ENCODE measurements around the gene LAMC1. TPM values are rescaled to one million over a fixed set of nuclear protein-coding genes. Genes with fewer than 3 reads are reported as not detected.
A peak's percentile ranks its signal among the peaks of the same experiment; 100 is the strongest.

The LAMC1 gene
- total RNA-seq, 4 donors from 2014 or later: 58.3 to 124 (median 77.6) TPM

DNA sequence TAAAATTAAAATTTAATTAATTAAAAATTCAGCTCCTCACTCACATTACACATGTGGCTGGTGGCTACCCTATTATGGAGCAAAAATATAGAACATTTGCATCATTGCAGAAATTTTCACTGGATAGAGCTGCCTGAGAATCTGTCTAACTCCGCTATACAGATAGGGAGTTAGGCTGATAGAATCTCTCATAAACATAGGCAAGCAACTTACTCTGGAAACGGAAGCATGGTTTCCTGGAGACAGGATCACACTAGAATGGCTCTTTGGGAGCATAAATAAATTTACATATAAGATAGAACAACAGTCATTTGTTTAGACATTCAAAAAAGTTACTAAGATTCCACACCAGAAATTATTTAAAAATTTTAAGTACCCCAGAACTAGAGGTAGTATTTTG is 150.6 kb downstream of the LAMC1 start:
- DNase-seq (ENCODE audit: low spot score in 2 of 2): no peak
- H3K4me1 ChIP-seq: peaks cover 6% of the 10 kb centered on the region
- no peaks in the 10 kb centered on the region for H3K9me3 ChIP-seq
- no peaks in the 10 kb centered on the region for H3K27me3 ChIP-seq
- no peak overlapping the region for H3K4me3 ChIP-seq
- no peak overlapping the region for H3K27ac ChIP-seq
- no peaks in the 10 kb centered on the region for H3K36me3 ChIP-seq
- TF ChIP-seq EP300 (IDR thresholded peaks at IDR 0.05) (no peak), POLR2A (IDR thresholded peaks at IDR 0.05) (no peak), CTCF (IDR thresholded peaks at IDR 0.05) (no peak), POLR2AphosphoS5 (IDR thresholded peaks at IDR 0.05) (no peak)
- 77% methylated on average over 2 of the region's 2 CpGs for WGBS

DNA sequence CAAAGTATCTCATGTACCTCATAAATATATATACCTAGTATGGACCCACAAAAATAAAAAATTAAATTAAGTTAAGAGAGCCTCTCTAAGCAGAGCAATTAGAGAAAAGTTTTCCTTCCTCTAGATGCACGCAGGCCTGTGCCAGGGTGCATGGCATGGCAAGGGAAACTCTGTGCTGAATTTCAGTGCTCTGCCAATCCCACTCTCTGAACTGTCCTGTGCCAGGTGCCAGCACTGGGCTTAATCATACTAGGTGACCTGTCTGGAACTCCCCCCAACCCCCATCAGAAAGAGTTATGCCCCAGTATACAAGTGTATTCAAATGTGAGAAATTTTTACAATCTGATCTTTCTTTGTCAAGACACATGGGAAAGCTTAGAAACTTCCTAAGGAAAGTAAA is 152.4 kb downstream of the LAMC1 start:
- Histone ChIP-seq H3K27me3 (no peaks in the 10 kb centered on the region), H3K4me1 (peaks cover 24% of the 10 kb centered on the region), H3K36me3 (no peaks in the 10 kb centered on the region), H3K4me3 (no peak overlapping the region), H3K27ac (no peak overlapping the region), H3K9me3 (no peaks in the 10 kb centered on the region)
- no peak for DNase-seq (ENCODE audit: low spot score in 2 of 2)
- 71% methylated on average over 1 of the region's 1 CpG for WGBS
- no peak for TF ChIP-seq POLR2AphosphoS5 (IDR thresholded peaks at IDR 0.05)
- no peak for TF ChIP-seq CTCF (IDR thresholded peaks at IDR 0.05)
- no peak for TF ChIP-seq POLR2A (IDR thresholded peaks at IDR 0.05)
- TF ChIP-seq EP300 (IDR thresholded peaks at IDR 0.05): no peak

- Histone ChIP-seq H3K4me1 (peaks cover 34% of the 10 kb centered on the region), H3K27me3 (no peaks in the 10 kb centered on the region), H3K4me3 (no peak overlapping the region), H3K36me3 (no peaks in the 10 kb centered on the region), H3K27ac (no peak overlapping the region), H3K9me3 (no peaks in the 10 kb centered on the region)
- DNase-seq (ENCODE audit: low spot score in 2 of 2): no peak
- 38% methylated on average over 7 of the region's 7 CpGs for WGBS
- TF ChIP-seq POLR2A (IDR thresholded peaks at IDR 0.05) (no peak), POLR2AphosphoS5 (IDR thresholded peaks at IDR 0.05) (no peak)
Observed at GRCh38 chr1:183178545-183178944, 155.3 kb downstream of the LAMC1 start.

GRCh38 chr1:183179033-183179432 is 155.8 kb downstream of the LAMC1 start:
- 46% methylated on average over 2 of the region's 2 CpGs for WGBS
- H3K4me3 ChIP-seq: no peak overlapping the region
- no peaks in the 10 kb centered on the region for H3K9me3 ChIP-seq
- no peak for TF ChIP-seq CTCF (IDR thresholded peaks at IDR 0.05)
- peaks cover 34% of the 10 kb centered on the region for H3K4me1 ChIP-seq
- H3K36me3 ChIP-seq: no peaks in the 10 kb centered on the region
- no peak for DNase-seq (ENCODE audit: low spot score in 2 of 2)
- H3K27me3 ChIP-seq: no peaks in the 10 kb centered on the region
- H3K27ac ChIP-seq: no peak overlapping the region

DNA sequence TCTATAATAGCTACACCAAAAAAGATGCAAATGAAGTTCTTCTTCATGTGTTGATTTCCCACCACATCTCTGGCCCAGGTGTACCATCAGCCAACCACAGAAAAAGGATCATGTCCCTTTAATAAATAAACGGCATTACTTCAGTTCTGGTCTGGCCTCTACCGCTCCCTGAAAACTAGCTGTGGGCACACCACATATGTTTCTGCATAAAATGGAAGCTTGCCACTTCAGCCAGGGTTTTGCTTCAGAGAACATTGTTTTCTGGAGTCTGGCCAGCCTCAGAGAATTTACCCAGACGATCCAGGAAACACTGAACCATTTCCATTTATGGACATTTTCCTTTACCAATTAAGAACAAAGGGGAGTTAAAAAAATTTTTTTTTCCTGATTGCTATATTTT is 157.0 kb downstream of the LAMC1 start:
- Histone ChIP-seq H3K36me3 (no peaks in the 10 kb centered on the region), H3K4me1 (peaks cover 34% of the 10 kb centered on the region), H3K27me3 (no peaks in the 10 kb centered on the region), H3K9me3 (no peaks in the 10 kb centered on the region), H3K4me3 (no peak overlapping the region), H3K27ac (peak overlapping the region; percentile 72)
- DNase-seq (ENCODE audit: low spot score in 2 of 2): peak in 1 of 2 donors; percentile 68
- no peak for TF ChIP-seq POLR2A (IDR thresholded peaks at IDR 0.05)
- TF ChIP-seq POLR2AphosphoS5 (IDR thresholded peaks at IDR 0.05): peak in 1 of 3 donors; percentile 28
- WGBS: 0% methylated on average over 3 of the region's 3 CpGs

DNA sequence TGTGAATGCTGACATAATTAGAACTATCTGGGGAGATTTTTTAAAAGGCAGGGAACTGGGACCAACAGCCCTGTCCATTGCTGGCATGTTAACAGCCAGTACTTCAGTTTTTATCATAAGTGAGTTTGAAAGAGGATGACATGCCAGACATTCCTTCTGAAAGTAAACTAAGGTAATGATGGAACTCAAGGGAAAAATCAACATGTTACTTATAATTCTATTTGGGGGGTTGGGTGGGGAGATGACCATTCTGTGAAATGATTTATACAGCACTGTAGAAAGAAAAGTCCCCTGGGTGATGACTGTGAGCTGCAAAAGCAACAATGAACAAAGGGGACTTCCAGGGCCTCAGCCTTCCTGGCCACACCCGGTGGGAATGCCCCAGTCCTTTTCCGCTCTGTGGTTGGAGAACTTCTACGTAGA is 157.4 kb downstream of the LAMC1 start:
- TF ChIP-seq EP300 (IDR thresholded peaks at IDR 0.05): no peak
- TF ChIP-seq CTCF (IDR thresholded peaks at IDR 0.05): no peak
- TF ChIP-seq POLR2AphosphoS5 (IDR thresholded peaks at IDR 0.05): no peak
- TF ChIP-seq POLR2A (IDR thresholded peaks at IDR 0.05): no peak
- H3K9me3 ChIP-seq: no peaks in the 10 kb centered on the region
- WGBS: 18% methylated on average over 3 of the region's 3 CpGs
- H3K4me1 ChIP-seq: peaks cover 34% of the 10 kb centered on the region
- no peak overlapping the region for H3K4me3 ChIP-seq
- H3K27ac ChIP-seq: peak overlapping the region; percentile 72
- peak in 1 of 2 donors; percentile 76 for DNase-seq (ENCODE audit: low spot score in 2 of 2)
- H3K36me3 ChIP-seq: no peaks in the 10 kb centered on the region
- H3K27me3 ChIP-seq: peaks cover under 1% of the 10 kb centered on the region
